ENCODE data around the gene HPD. TPM values are rescaled to one million over a fixed set of nuclear protein-coding genes. Genes with fewer than 3 reads are reported as not detected.

The HPD gene
- total and polyA plus RNA-seq, 2 of the 4 experiments (the other 2 are of a cell fraction) = 0.15 to 0.18 TPM

- TF ChIP-seq USF2 (IDR thresholded peaks at IDR 0.05; ENCODE audit: low read depth, low read length) = no peak
Observed at GRCh38 chr12:121858662-121859572, at the start of gene HPD (continued).

DNA sequence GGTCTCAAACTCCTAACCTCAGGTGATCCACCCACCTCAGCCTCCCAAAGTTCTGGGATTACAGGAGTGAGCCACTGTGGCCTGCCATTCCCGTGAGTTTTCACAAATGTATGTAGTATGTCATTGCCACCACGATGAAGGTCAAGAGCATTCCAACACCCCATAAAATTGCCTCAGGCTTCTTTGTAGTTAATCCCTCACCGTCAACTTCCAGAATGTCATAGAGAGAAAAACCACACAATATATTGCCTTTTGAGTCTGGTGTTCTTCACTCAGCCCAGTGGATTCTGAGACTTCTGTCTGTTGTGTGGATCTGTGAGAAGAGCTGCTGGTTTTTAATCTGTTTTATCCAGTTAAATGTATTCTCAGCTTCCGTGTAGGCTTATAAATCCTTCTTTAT is 47.1 kb upstream of the HPD start:
- Histone ChIP-seq H3K4ac (ENCODE audit: low read depth, low read length) (no peak overlapping the region), H2AFZ (replicated peaks; ENCODE audit: low read length, poor library complexity) (no peak overlapping the region), H3K18ac (ENCODE audit: low read depth, low read length) (no peak overlapping the region), H2BK15ac (ENCODE audit: low read depth, low read length) (no peak overlapping the region), H3K27me3 (ENCODE audit: control insufficient read depth, insufficient read depth, low read length) (no peaks in the 10 kb centered on the region), H3K56ac (ENCODE audit: extremely low read depth, insufficient read depth, low read length) (no peak overlapping the region), H3K9me3 (ENCODE audit: control insufficient read depth, insufficient read depth, low read length) (no peaks in the 10 kb centered on the region), H3K4me2 (ENCODE audit: low read depth, low read length) (no peak overlapping the region), H3K9me1 (ENCODE audit: insufficient read depth, low read length) (0 out of 2 replicates have a peak, but pooled peaks cover 4% of the 10 kb centered on the region), H3K23ac (ENCODE audit: low read depth, low read length) (no peak overlapping the region), H2BK5ac (ENCODE audit: low read depth, low read length, poor library complexity, severe bottlenecking) (no peak overlapping the region), H3K9ac (ENCODE audit: low read depth, low read length) (no peak overlapping the region), H3K4me1 (ENCODE audit: control insufficient read depth, insufficient read depth, low read length) (no peaks in the 10 kb centered on the region), H4K20me1 (ENCODE audit: insufficient read depth, low read length) (no peaks in the 10 kb centered on the region), H4K91ac (ENCODE audit: insufficient read depth, low read depth, low read length) (no peak overlapping the region), H3K4me3 (ENCODE audit: insufficient read depth, low read depth, low read length) (no peak overlapping the region), H3K27ac (ENCODE audit: insufficient read depth, low read length) (no peak overlapping the region), H3K79me1 (ENCODE audit: low read depth in 1 of 2, low read length in 2 of 2) (peaks cover 17 to 42% of the 10 kb centered on the region in 2 experiments), H3K14ac (replicated peaks; ENCODE audit: low read depth, low read length) (no peak overlapping the region), H2AK9ac (replicated peaks; ENCODE audit: low read depth, low read length, poor library complexity) (no peak overlapping the region), H2AK5ac (ENCODE audit: low read depth, low read length) (no peak overlapping the region), H3K36me3 (ENCODE audit: control insufficient read depth, insufficient read depth, low read length) (peaks cover 53% of the 10 kb centered on the region), H4K5ac (ENCODE audit: low read depth, low read length) (no peak overlapping the region), H2BK20ac (ENCODE audit: low read depth, low read length) (no peak overlapping the region), H4K8ac (ENCODE audit: low read depth in 2 of 2, low read length in 2 of 2) (no peak overlapping the region), H2BK120ac (ENCODE audit: low read depth, low read length) (no peak overlapping the region)
- ChIA-PET POLR2A (ENCODE audit: unreplicated experiment) (no interaction called here), CTCF (no interaction called here)
- dilution Hi-C loops (cut with HindIII; ENCODE audit: low sequenced_read_pairs, unreplicated experiment) = no loop called here
- BruUV-seq (replicated peaks) = no TSS peak
- in situ Hi-C loops (cut with MboI; ENCODE audit: low sequenced_read_pairs) = no loop called here
- WGBS, 2 experiments (ENCODE audit: extremely low coverage in 2 of 2, insufficient read length in 1 of 2) = no CpG with 5 or more reads among the region's 4 CpGs
- ATAC-seq (ENCODE audit: low read depth) = no peak
- intact Hi-C loops (cut with micrococcal nuclease) = no loop called here
- peak; percentile 22 for DNase-seq
- TF ChIP-seq BHLHE40 (IDR thresholded peaks at IDR 0.05; ENCODE audit: low read depth, low read length) (no peak), MAFK (IDR thresholded peaks at IDR 0.05; ENCODE audit: low read depth, low read length) (no peak), MAZ (IDR thresholded peaks at IDR 0.05; ENCODE audit: borderline replicate concordance, low read depth, low read length) (no peak), RCOR1 (IDR thresholded peaks at IDR 0.05; ENCODE audit: insufficient replicate concordance, low read length) (no peak), USF2 (IDR thresholded peaks at IDR 0.05; ENCODE audit: low read depth, low read length) (no peak), FOS (IDR thresholded peaks at IDR 0.05; ENCODE audit: low read depth, low read length) (no peak), RAD21 (IDR thresholded peaks at IDR 0.05; ENCODE audit: low read length) (no peak), POLR2A (IDR thresholded peaks at IDR 0.05; ENCODE audit: low read depth, low read length) (no peak), MXI1 (IDR thresholded peaks at IDR 0.05; ENCODE audit: borderline replicate concordance, low read depth, low read length) (no peak)
